ENCODE results near the gene AUP1. TPM values are rescaled to one million over a fixed set of nuclear protein-coding genes. Genes with fewer than 3 reads are reported as not detected.

Gene AUP1
- total and polyA plus RNA-seq, 2 of the 4 experiments (the other 2 are of a cell fraction) = 47.5 to 100.0 TPM

- Histone ChIP-seq H2AK9ac (replicated peaks; ENCODE audit: low read depth, low read length, poor library complexity) (peak within 1 kb of the TSS; percentile 92), H3K27me3 (ENCODE audit: control insufficient read depth, insufficient read depth, low read length) (peaks cover 18% of the 10 kb centered on the region), H3K4me3 (ENCODE audit: insufficient read depth, low read depth, low read length) (peak within 1 kb of the TSS; percentile 75), H3K4me2 (ENCODE audit: low read depth, low read length) (peak within 1 kb of the TSS; percentile 84), H3K9ac (ENCODE audit: low read depth, low read length) (peak within 1 kb of the TSS; percentile 97), H2AFZ (replicated peaks; ENCODE audit: low read length, poor library complexity) (peak within 1 kb of the TSS; percentile 100), H3K4ac (ENCODE audit: low read depth, low read length) (peak within 1 kb of the TSS; percentile 100), H2AK5ac (ENCODE audit: low read depth, low read length) (peak within 1 kb of the TSS; percentile 99), H3K4me1 (ENCODE audit: control insufficient read depth, insufficient read depth, low read length) (peaks cover 18% of the 10 kb centered on the region), H2BK20ac (ENCODE audit: low read depth, low read length) (peak within 1 kb of the TSS; percentile 95), H3K18ac (ENCODE audit: low read depth, low read length) (peak within 1 kb of the TSS; percentile 100), H4K20me1 (ENCODE audit: insufficient read depth, low read length) (no peaks in the 10 kb centered on the region), H4K5ac (ENCODE audit: low read depth, low read length) (peak within 1 kb of the TSS; percentile 100), H2BK15ac (ENCODE audit: low read depth, low read length) (peak within 1 kb of the TSS; percentile 100), H4K8ac (ENCODE audit: low read depth in 2 of 2, low read length in 2 of 2) (peak within 1 kb of the TSS; percentile 91 to 100), H3K14ac (replicated peaks; ENCODE audit: low read depth, low read length) (peak within 1 kb of the TSS; percentile 100), H3K36me3 (ENCODE audit: control insufficient read depth, insufficient read depth, low read length) (peaks cover 16% of the 10 kb centered on the region), H3K9me1 (ENCODE audit: insufficient read depth, low read length) (peaks cover 9% of the 10 kb centered on the region), H3K27ac (ENCODE audit: insufficient read depth, low read length) (peak within 1 kb of the TSS; percentile 93), H4K91ac (ENCODE audit: insufficient read depth, low read depth, low read length) (peak within 1 kb of the TSS; percentile 100), H2BK5ac (ENCODE audit: low read depth, low read length, poor library complexity, severe bottlenecking) (peak within 1 kb of the TSS; percentile 100), H3K56ac (ENCODE audit: extremely low read depth, insufficient read depth, low read length) (peak within 1 kb of the TSS; percentile 99), H2BK120ac (ENCODE audit: low read depth, low read length) (peak within 1 kb of the TSS; percentile 100), H3K79me1 (ENCODE audit: low read depth in 1 of 2, low read length in 2 of 2) (peaks cover 12 to 38% of the 10 kb centered on the region in 2 experiments), H3K9me3 (ENCODE audit: control insufficient read depth, insufficient read depth, low read length) (no peaks in the 10 kb centered on the region), H3K23ac (ENCODE audit: low read depth, low read length) (peak within 1 kb of the TSS; percentile 100)
- intact Hi-C loops (cut with micrococcal nuclease) = loop anchor here (2.0 kb wide), 1 partner anchor 47 kb away; the partner anchor contains the start of gene DOK1
- in situ Hi-C loops (cut with MboI; ENCODE audit: low sequenced_read_pairs) = no loop called here
- WGBS, 2 experiments (ENCODE audit: extremely low coverage in 2 of 2, insufficient read length in 1 of 2) = 1% methylated on average over 29 of the region's 56 CpGs; no CpG with 5 or more reads in 1 of the 2 experiments
- BruUV-seq (replicated peaks) = no TSS peak
- POLR2A ChIA-PET (ENCODE audit: unreplicated experiment) = no interaction called here
- dilution Hi-C loops (cut with HindIII; ENCODE audit: low sequenced_read_pairs, unreplicated experiment) = no loop called here
- DNase-seq (peak; percentile 97), ATAC-seq (ENCODE audit: low read depth) (peak; percentile 91)
- CTCF ChIA-PET = interaction anchor here (0.7 kb wide), 1 partner anchor 79 kb away, joined by 3 read pairs; no protein-coding TSS in a partner anchor
- TF ChIP-seq RCOR1 (IDR thresholded peaks at IDR 0.05; ENCODE audit: insufficient replicate concordance, low read length) = no peak
- TF ChIP-seq USF2 (IDR thresholded peaks at IDR 0.05; ENCODE audit: low read depth, low read length) = peak; percentile 64
- peak; percentile 44 for TF ChIP-seq CTCF (conservative IDR thresholded peaks at IDR 0.05; ENCODE audit: low read depth, low read length)
- TF ChIP-seq CHD1 (IDR thresholded peaks at IDR 0.05; ENCODE audit: low read depth, low read length) = no peak
- no peak for TF ChIP-seq FOS (IDR thresholded peaks at IDR 0.05; ENCODE audit: low read depth, low read length)
- peak; percentile 23; the same call in 1 of the 2 replicates for TF ChIP-seq SMC3 (IDR thresholded peaks at IDR 0.05; ENCODE audit: low read depth, low read length)
- TF ChIP-seq MAZ (IDR thresholded peaks at IDR 0.05; ENCODE audit: borderline replicate concordance, low read depth, low read length) = 0 out of 2 replicates have a peak, but pooled peaks have one; percentile 30
- TF ChIP-seq RFX5 (IDR thresholded peaks at IDR 0.05; ENCODE audit: low read depth, low read length) = no peak
- peak; percentile 83 for TF ChIP-seq CEBPB (IDR thresholded peaks at IDR 0.05; ENCODE audit: low read depth, low read length)
- no peak for TF ChIP-seq NFE2L2 (IDR thresholded peaks at IDR 0.05; ENCODE audit: low read depth, low read length)
- TF ChIP-seq RAD21 (IDR thresholded peaks at IDR 0.05; ENCODE audit: low read length) = no peak
- no peak for TF ChIP-seq ELK1 (IDR thresholded peaks at IDR 0.05; ENCODE audit: borderline replicate concordance, low read depth, low read length)
- peak; percentile 72 for TF ChIP-seq BHLHE40 (IDR thresholded peaks at IDR 0.05; ENCODE audit: low read depth, low read length)
Observed at GRCh38 chr2:74507145-74507925, 22.2 kb downstream of the AUP1 start, which contains the start of gene PCGF1. PCGF1 (minus strand) TSS chr2:74507695; CDS start chr2:74507668, 27 bp downstream.

Measured in IMR-90 (cell line).